ENCODE data around the gene TRIM24. TPM values are rescaled to one million over a fixed set of nuclear protein-coding genes. Genes with fewer than 3 reads are reported as not detected.

The TRIM24 gene
- polyA plus RNA-seq, 1 of the 3 experiments (the other 2 are of a cell fraction), result 5.3 TPM

- no peaks in the 10 kb centered on the region for H4K20me1 ChIP-seq (ENCODE audit: insufficient read depth)
- 78% methylated on average over 1 of the region's 1 CpG for WGBS (ENCODE audit: low lambda C conversion rate)
Measured at GRCh38 chr7:138495485-138495884, 35.4 kb downstream of the TRIM24 start.

More at GRCh38 chr7:138495485-138495884, 35.4 kb downstream of the TRIM24 start:
- Histone ChIP-seq H3K27ac (ENCODE audit: low read depth in 2 of 2, low read length in 1 of 2) (no peak overlapping the region), H3K9me3 (no peaks in the 10 kb centered on the region), H3K4me1 (ENCODE audit: control insufficient read depth in 1 of 2, insufficient read depth in 2 of 2, low read depth in 1 of 2, low read length in 1 of 2) (peaks cover 0 to 2% of the 10 kb centered on the region in 2 experiments; a peak in 2 of 4 replicates), H3F3A (replicated peaks; ENCODE audit: insufficient read depth) (no peaks in the 10 kb centered on the region), H3K9me2 (no peaks in the 10 kb centered on the region), H3K4me3 (ENCODE audit: low read depth in 2 of 2, low read length in 1 of 2) (no peak overlapping the region), H3K4me2 (no peak overlapping the region), H3K79me2 (ENCODE audit: insufficient read depth) (peaks cover 100% of the 10 kb centered on the region), H3K36me3 (replicated peaks in 1 of 2; ENCODE audit: control insufficient read depth in 1 of 2, insufficient read depth in 2 of 2, low read length in 1 of 2) (no peaks in the 10 kb centered on the region), H2AFZ (ENCODE audit: low read depth) (no peak overlapping the region), H3K9ac (no peak overlapping the region), H3K27me3 (ENCODE audit: insufficient read depth) (no peaks in the 10 kb centered on the region)
- DNase-seq, result no peak
- no peak for TF ChIP-seq NFIC (IDR thresholded peaks at IDR 0.05; ENCODE audit: borderline replicate concordance)
- TF ChIP-seq EZH2phosphoT487 (IDR thresholded peaks at IDR 0.05; ENCODE audit: borderline replicate concordance, low read depth), result no peak
- no peak for TF ChIP-seq FOXM1 (IDR thresholded peaks at IDR 0.05; ENCODE audit: low read depth)
- no peak for TF ChIP-seq TAF1 (IDR thresholded peaks at IDR 0.05; ENCODE audit: borderline replicate concordance, low read depth, low read length)
- no peak for TF ChIP-seq CTCF (IDR thresholded peaks at IDR 0.05)
- TF ChIP-seq TCF12 (IDR thresholded peaks at IDR 0.05), result no peak
- no peak for TF ChIP-seq RXRA (IDR thresholded peaks at IDR 0.05; ENCODE audit: borderline replicate concordance, low read depth)
- no peak for TF ChIP-seq RCOR1 (IDR thresholded peaks at IDR 0.05; ENCODE audit: low read length)
- no peak for TF ChIP-seq PBX3 (IDR thresholded peaks at IDR 0.05)
- TF ChIP-seq USF1 (IDR thresholded peaks at IDR 0.05; ENCODE audit: borderline replicate concordance, low read depth), result no peak
- no peak for TF ChIP-seq MAX (IDR thresholded peaks at IDR 0.05; ENCODE audit: low read depth)
- TF ChIP-seq MEF2A (IDR thresholded peaks at IDR 0.05; ENCODE audit: borderline replicate concordance, low read depth), result no peak
- no peak for TF ChIP-seq ELF1 (IDR thresholded peaks at IDR 0.05)
- ChIA-PET POLR2A (no interaction called here), CTCF (no interaction called here)

All from SK-N-SH (cell line).